ENCODE measurements around the gene ANKRD34B. TPM values are rescaled to one million over a fixed set of nuclear protein-coding genes. Genes with fewer than 3 reads are reported as not detected.

The ANKRD34B gene
- total RNA-seq, 1 experiment from 2014 or later, result 1.6 TPM

- H3K27me3 Mint-ChIP-seq (ENCODE audit: low read depth), result no peaks in the 10 kb centered on the region
- H3K4me3 Mint-ChIP-seq, result no peak overlapping the region
- no peaks in the 10 kb centered on the region for H3K4me1 Mint-ChIP-seq
- ChIA-PET CTCF (no interaction called here), POLR2A (no interaction called here)
- H3K27ac Mint-ChIP-seq, result no peak overlapping the region
- H3K9me3 Mint-ChIP-seq, result no peaks in the 10 kb centered on the region
- TF ChIP-seq E2F5 (CRISPR knock-in tag; IDR thresholded peaks at IDR 0.05) (no peak), EMX1 (CRISPR knock-in tag; IDR thresholded peaks at IDR 0.05) (no peak), OVOL2 (CRISPR knock-in tag; IDR thresholded peaks at IDR 0.05; ENCODE audit: borderline replicate concordance) (no peak), NFE2L1 (CRISPR knock-in tag; IDR thresholded peaks at IDR 0.05) (no peak)
- ATAC-seq, result no peak
- no peaks in the 10 kb centered on the region for H3K36me3 Mint-ChIP-seq
- DNase-seq (ENCODE audit: low spot score), result no peak
These were observed 48.4 kb upstream of the ANKRD34B start for GRCh38 chr5:80618438-80618837.

- H3K9me3 Mint-ChIP-seq, result peaks cover 10% of the 10 kb centered on the region
- ChIA-PET CTCF (no interaction called here), POLR2A (no interaction called here)
- H3K4me1 Mint-ChIP-seq, result no peaks in the 10 kb centered on the region
- H3K4me3 Mint-ChIP-seq, result no peak overlapping the region
- DNase-seq (ENCODE audit: low spot score) (no peak), ATAC-seq (no peak; the same call in 1 of the 2 replicates)
- H3K27me3 Mint-ChIP-seq (ENCODE audit: low read depth), result no peaks in the 10 kb centered on the region
- H3K36me3 Mint-ChIP-seq, result no peaks in the 10 kb centered on the region
- TF ChIP-seq USF1 (CRISPR knock-in tag; IDR thresholded peaks at IDR 0.05) (no peak), ZNF425 (CRISPR knock-in tag; conservative IDR thresholded peaks at IDR 0.05) (no peak), AR (CRISPR knock-in tag; IDR thresholded peaks at IDR 0.05) (no peak), E2F4 (CRISPR knock-in tag; IDR thresholded peaks at IDR 0.05; ENCODE audit: borderline replicate concordance, low read depth) (no peak), CREB1 (CRISPR knock-in tag; IDR thresholded peaks at IDR 0.05) (no peak), IRF1 (CRISPR knock-in tag; IDR thresholded peaks at IDR 0.05) (no peak), ZNF396 (CRISPR knock-in tag; IDR thresholded peaks at IDR 0.05; ENCODE audit: borderline replicate concordance) (no peak)
- no peak overlapping the region for H3K27ac Mint-ChIP-seq
These were observed 45.3 kb upstream of the ANKRD34B start for GRCh38 chr5:80615266-80615914.

GRCh38 chr5:80609692-80610091 lies 39.6 kb upstream of the ANKRD34B start:
- H3K4me1 Mint-ChIP-seq, result no peaks in the 10 kb centered on the region
- ChIA-PET POLR2A (no interaction called here), CTCF (interaction anchor here (1.0 kb wide), 1 partner anchor 264 kb away, joined by 3 read pairs; no protein-coding TSS in a partner anchor)
- DNase-seq (ENCODE audit: low spot score) (no peak), ATAC-seq (no peak)
- H3K27me3 Mint-ChIP-seq (ENCODE audit: low read depth), result no peaks in the 10 kb centered on the region
- no peak overlapping the region for H3K27ac Mint-ChIP-seq
- H3K36me3 Mint-ChIP-seq, result no peaks in the 10 kb centered on the region
- H3K9me3 Mint-ChIP-seq, result peaks cover 15% of the 10 kb centered on the region
- TF ChIP-seq CREM (CRISPR knock-in tag; IDR thresholded peaks at IDR 0.05), result no peak
- TF ChIP-seq ZBTB21 (CRISPR knock-in tag; IDR thresholded peaks at IDR 0.05; ENCODE audit: borderline replicate concordance), result no peak
- TF ChIP-seq GRHL2 (CRISPR knock-in tag; IDR thresholded peaks at IDR 0.05; ENCODE audit: insufficient replicate concordance, severe bottlenecking), result no peak
- TF ChIP-seq PREB (CRISPR knock-in tag; IDR thresholded peaks at IDR 0.05; ENCODE audit: borderline replicate concordance), result no peak
- TF ChIP-seq MXD4 (CRISPR knock-in tag; IDR thresholded peaks at IDR 0.05; ENCODE audit: borderline replicate concordance), result no peak
- H3K4me3 Mint-ChIP-seq, result no peak overlapping the region

Measured in WTC11 (cell line).